Skeletal muscle cell (primary cell): ENCODE data around the gene ABCG4.
"Not testable (repeated sequence)": the region's sequence is repeated elsewhere in the genome, so short reads cannot be mapped to it uniquely, and the experiment has no call there.

Experiments used
- DNase-seq: peaks from one replicate; pipeline ENCODE4 v3.0.0-alpha.2; 2010; ENCODE audit warnings: low read depth
- H3K4me3 ChIP-seq: 2 replicates; pipeline ENCODE4 v1.5.1; 2011; ENCODE audit warnings: low read depth, mild to moderate bottlenecking, control low read depth, low read length, moderate library complexity

Gene ABCG4

GRCh38 chr11:119149018-119149785 lies at the start of gene ABCG4:
Gene ABCG4 (plus strand): TSS chr11:119149052. CDS start chr11:119149966, 914 bp downstream.
- no peak for DNase-seq
- H3K4me3 ChIP-seq: peak within 1 kb of the TSS; percentile 59

GRCh38 chr11:119099711-119100110 lies 49.1 kb upstream of the ABCG4 start:
- no peak overlapping the region for H3K4me3 ChIP-seq
- no peak for DNase-seq

GRCh38 chr11:119100246-119100970 lies 48.4 kb upstream of the ABCG4 start:
- no peak for DNase-seq
- H3K4me3 ChIP-seq: peak overlapping the region; percentile 92

GRCh38 chr11:119100994-119101758 lies 47.7 kb upstream of the ABCG4 start:
- peak overlapping the region; percentile 92 for H3K4me3 ChIP-seq
- no peak for DNase-seq

GRCh38 chr11:119101759-119102423 lies 47.0 kb upstream of the ABCG4 start, which contains the start of gene DPAGT1:
Gene DPAGT1 (minus strand): TSS chr11:119101853. CDS start chr11:119101655, 198 bp downstream.
- peak within 1 kb of the TSS; percentile 92 for H3K4me3 ChIP-seq
- DNase-seq: peak; percentile 93

- peak overlapping the region; percentile 92 for H3K4me3 ChIP-seq
- DNase-seq: not testable (repeated sequence)
These were observed 45.6 kb upstream of the ABCG4 start for GRCh38 chr11:119103161-119103664.

GRCh38 chr11:119103793-119104192 lies 45.1 kb upstream of the ABCG4 start:
- no peak for DNase-seq

GRCh38 chr11:119106564-119107537 lies 42.0 kb upstream of the ABCG4 start, which contains the start of gene C2CD2L:
Gene C2CD2L (plus strand): TSS chr11:119107344. CDS start chr11:119107742, 398 bp downstream.
- peak; percentile 66 for DNase-seq
- peak within 1 kb of the TSS; percentile 75 for H3K4me3 ChIP-seq

More at GRCh38 chr11:119103793-119104192, 45.1 kb upstream of the ABCG4 start:
- H3K4me3 ChIP-seq: no peak overlapping the region

- no peak for DNase-seq
- peak overlapping the region; percentile 75 for H3K4me3 ChIP-seq
These were observed 41.2 kb upstream of the ABCG4 start for GRCh38 chr11:119107538-119108145.

- no peak for DNase-seq
- H3K4me3 ChIP-seq: peak overlapping the region; percentile 75
These were observed 40.6 kb upstream of the ABCG4 start for GRCh38 chr11:119108146-119108856.

GRCh38 chr11:119108857-119109221 lies 40.0 kb upstream of the ABCG4 start:
- no peak for DNase-seq
- no peak overlapping the region for H3K4me3 ChIP-seq

- no peak for DNase-seq
- no peak overlapping the region for H3K4me3 ChIP-seq
These were observed 39.0 kb upstream of the ABCG4 start for GRCh38 chr11:119109843-119110242.

- H3K4me3 ChIP-seq: no peak overlapping the region
- DNase-seq: no peak
These were observed 38.4 kb upstream of the ABCG4 start for GRCh38 chr11:119110439-119110838.

GRCh38 chr11:119111361-119111925 lies 37.4 kb upstream of the ABCG4 start:
- H3K4me3 ChIP-seq: no peak overlapping the region
- DNase-seq: no peak

- no peak overlapping the region for H3K4me3 ChIP-seq
- no peak for DNase-seq
These were observed 36.4 kb upstream of the ABCG4 start for GRCh38 chr11:119112314-119113020.

- no peak for DNase-seq
- no peak overlapping the region for H3K4me3 ChIP-seq
These were observed 35.1 kb upstream of the ABCG4 start for GRCh38 chr11:119113716-119114115.
